GM18526 (cell line): ENCODE results near the gene MTIF3.

Source experiments
- POLR2A ChIP-seq: IDR thresholded peaks from 3 replicates; pipeline ENCODE4 v1.6.1; 2011; ENCODE audit not compliant: insufficient read length; ENCODE audit errors: extremely low read depth

The MTIF3 gene

GRCh38 chr13:27404680-27405079 is 45.7 kb downstream of the MTIF3 start:
- TF ChIP-seq POLR2A, result no peak

GRCh38 chr13:27403727-27404385 is 46.5 kb downstream of the MTIF3 start:
- no peak for TF ChIP-seq POLR2A

- TF ChIP-seq POLR2A, result no peak
These were observed 47.1 kb downstream of the MTIF3 start for GRCh38 chr13:27403203-27403678.

- no peak for TF ChIP-seq POLR2A
These were observed 49.2 kb downstream of the MTIF3 start for GRCh38 chr13:27401210-27401609.

GRCh38 chr13:27398360-27398759 is 52.0 kb downstream of the MTIF3 start:
- TF ChIP-seq POLR2A, result no peak

GRCh38 chr13:27396252-27396846 is 54.0 kb downstream of the MTIF3 start:
- TF ChIP-seq POLR2A, result no peak

GRCh38 chr13:27395007-27395510 is 55.3 kb downstream of the MTIF3 start:
- TF ChIP-seq POLR2A, result no peak

- TF ChIP-seq POLR2A, result no peak
These were observed 57.3 kb downstream of the MTIF3 start for GRCh38 chr13:27393101-27393500.

GRCh38 chr13:27391471-27391870 is 58.9 kb downstream of the MTIF3 start:
- TF ChIP-seq POLR2A, result no peak

GRCh38 chr13:27389891-27390290 is 60.5 kb downstream of the MTIF3 start:
- TF ChIP-seq POLR2A, result no peak

- TF ChIP-seq POLR2A, result no peak
These were observed 62.1 kb downstream of the MTIF3 start for GRCh38 chr13:27388241-27388640.
